22Rv1 (cell line): ENCODE measurements around the gene PDSS1.

Experiments used
- CTCF ChIP-seq: fragments of 450-650 bp; IDR thresholded peaks from 2 replicates; pipeline ENCODE4 v1.5.1; 2017; ENCODE audit warnings: mild to moderate bottlenecking
- ZFX ChIP-seq: fragments of 450-650 bp; IDR thresholded peaks from 2 replicates; pipeline ENCODE4 v1.6.1; 2017; ENCODE audit warnings: antibody characterized with exemption, borderline replicate concordance

- TF ChIP-seq CTCF (no peak), ZFX (no peak)
These were observed 43.9 kb downstream of the PDSS1 start for GRCh38 chr10:26741368-26741767.
